Measurements from ENCODE around the gene RHEX.
A peak's percentile ranks its signal among the peaks of the same experiment; 100 is the strongest.

Gene RHEX

DNA sequence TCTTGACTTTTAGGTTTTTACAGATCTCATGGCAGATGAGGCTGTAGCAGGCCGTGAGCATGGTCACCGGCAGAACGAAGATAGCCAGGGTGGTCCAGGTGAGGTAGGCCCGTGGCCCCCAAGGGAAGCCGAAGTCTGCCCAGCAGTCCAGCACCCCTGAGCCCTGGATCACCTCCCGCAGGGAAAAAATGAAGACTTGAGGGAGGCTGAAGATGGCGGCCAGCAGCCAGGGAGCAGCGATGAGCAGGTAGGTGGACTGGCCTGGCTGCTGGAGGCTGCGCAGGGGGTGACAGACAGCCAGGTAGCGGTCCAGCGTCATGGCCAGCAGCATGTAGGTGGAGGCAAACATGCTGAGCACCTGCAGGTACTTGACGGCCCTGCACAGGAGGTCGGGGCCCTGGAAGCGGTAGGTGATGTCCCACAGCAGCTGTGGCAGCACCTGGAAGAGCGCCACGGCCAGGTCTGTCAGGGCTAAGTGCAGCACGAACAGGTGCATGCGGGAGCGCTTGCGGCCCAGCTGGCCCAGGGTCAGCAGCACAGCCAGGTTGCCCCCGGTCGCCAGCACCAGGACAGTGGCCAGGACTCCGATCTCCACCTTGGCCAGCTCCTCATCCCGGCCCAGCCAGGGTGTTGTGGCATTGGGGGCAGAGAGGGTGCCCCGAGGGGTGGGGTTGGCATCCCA, 63.4 kb downstream of the RHEX start:
- no peak for DNase-seq (ENCODE audit: low spot score)

DNA sequence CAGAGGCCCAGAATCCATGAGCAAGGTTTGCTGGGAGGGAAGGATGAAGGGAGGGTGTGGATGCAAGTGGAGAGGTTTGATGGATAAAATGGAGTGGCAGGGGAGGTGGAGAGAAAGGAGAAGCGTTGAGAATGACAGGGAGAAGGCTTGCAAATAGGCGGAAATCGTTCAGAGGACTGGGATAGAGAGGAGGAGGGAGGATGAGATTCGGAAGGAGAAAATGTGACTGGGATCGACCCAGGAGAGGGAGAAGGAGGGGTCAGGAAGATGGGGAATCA, 63.8 kb downstream of the RHEX start:
- DNase-seq (ENCODE audit: low spot score), result no peak

DNA sequence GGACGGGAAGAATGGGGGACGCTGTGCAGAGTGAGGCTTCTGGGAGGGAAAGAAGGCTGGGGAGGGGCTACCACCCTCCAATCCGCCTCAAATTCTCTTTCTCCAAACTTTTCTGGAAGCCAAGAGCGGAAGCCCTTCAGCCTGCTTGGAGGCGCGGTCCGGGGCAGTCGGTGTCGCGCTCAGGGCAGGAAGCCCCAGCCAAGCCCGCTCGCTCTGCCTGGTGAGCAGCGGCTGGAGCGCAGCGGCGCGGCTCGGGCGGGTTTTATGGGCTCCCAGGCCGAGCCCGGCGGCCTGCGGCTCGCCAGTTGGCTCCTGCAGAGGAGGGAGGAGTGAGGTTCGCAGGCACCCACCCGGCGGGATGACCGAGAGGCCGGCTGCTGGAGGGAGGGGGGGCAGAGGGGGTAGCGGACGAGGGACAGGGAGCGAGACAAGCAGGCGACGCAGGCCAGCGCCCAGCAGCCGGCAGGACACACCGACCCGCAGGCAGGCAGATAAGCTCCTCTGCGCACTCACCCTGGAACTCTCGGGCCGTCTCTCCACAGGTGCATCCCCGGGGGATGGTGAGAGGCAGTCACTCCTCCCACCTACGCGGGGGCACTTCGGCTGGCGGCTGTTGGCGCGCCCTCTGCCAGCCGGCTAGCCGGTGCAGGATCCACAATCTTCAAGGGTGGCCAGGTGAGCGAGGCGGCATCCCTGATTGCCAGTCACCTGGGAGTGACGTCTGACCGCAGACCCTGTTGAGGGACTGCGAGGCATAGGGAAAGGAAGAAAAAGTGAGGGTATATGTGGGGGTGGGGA, 64.4 kb downstream of the RHEX start, which contains the start of gene AVPR1B:
Gene AVPR1B, minus strand, starts transcription at position 238 of the 798 bp plus-strand sequence. CDS start 498 bp downstream, outside the sequence.
- DNase-seq (ENCODE audit: low spot score), result no peak

DNA sequence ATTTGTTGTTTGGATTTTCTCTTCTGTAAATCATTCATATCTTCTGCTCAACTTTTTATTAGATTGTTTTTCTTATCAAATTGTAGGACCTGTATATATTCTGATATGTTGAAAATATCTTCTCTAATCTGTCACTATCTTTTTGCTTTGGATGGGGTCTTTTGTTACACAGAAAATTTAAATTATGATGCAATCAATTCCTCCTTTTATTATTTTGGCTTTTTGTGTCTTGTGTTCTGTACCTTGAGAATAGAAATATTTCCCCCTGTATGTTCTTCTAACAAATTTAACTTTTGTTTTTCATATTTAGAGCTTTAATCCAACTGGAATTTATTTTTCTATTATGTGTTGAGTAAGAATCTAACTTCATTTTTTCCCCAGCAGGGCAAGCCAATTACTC, 67.4 kb downstream of the RHEX start:
- DNase-seq (ENCODE audit: low spot score), result no peak

DNA sequence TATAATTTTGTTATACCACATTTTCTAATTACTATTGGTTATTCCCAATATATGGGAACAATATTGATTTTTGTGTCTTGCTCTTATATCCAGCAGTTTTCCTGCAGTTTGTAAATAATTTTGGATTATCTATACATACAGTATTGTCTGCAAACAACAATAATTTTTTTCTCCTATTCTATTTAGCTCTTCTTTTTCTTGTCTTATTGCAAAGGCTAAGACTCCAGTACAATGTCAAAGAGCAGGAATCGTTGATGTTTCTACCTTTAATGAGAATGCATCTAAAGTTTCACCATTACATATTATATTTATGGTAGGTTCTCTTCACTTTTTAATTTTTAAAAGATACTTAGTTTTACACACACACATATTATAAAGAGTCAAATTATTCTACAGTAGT, 68.3 kb downstream of the RHEX start:
- DNase-seq (ENCODE audit: low spot score), result no peak

DNA sequence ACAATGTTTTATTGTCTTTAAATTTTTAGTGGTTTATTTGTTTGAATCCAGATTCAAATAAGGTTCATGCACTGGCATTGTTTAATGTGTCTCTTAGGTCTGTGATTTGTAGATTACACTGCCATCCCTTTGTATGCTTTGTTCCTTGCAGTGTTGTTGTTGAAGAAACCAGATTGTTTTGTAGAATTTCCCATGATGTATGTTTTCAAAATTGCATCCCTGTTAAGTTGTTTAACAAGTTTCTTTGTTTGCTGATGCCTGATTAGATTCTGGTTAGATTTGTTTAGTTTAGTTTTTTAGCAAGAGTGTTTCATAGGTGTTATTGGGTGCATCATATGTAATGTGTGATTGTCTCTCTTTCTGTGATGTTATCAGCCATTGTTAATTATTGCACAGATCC, 69.7 kb downstream of the RHEX start:
- no peak for DNase-seq (ENCODE audit: low spot score)

DNA sequence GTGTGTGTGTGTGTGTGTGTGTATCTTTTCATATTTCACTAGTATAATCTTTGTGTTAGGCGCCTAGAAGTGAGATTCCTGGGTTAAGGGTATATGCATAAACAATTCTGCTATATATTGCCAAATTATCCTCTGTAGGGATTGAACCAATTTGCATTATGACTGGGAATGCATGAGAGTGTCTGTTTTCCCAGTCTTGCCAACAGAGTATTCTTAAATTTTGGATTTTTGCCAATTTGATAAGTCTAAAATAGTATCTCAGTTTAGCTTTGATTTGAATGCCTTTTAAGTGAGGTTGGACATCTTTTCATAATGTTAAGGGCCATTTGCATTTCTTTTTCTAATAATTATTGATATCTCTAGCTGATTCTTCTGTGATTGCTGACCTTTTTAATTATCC, 72.4 kb downstream of the RHEX start:
- DNase-seq (ENCODE audit: low spot score), result no peak

DNA sequence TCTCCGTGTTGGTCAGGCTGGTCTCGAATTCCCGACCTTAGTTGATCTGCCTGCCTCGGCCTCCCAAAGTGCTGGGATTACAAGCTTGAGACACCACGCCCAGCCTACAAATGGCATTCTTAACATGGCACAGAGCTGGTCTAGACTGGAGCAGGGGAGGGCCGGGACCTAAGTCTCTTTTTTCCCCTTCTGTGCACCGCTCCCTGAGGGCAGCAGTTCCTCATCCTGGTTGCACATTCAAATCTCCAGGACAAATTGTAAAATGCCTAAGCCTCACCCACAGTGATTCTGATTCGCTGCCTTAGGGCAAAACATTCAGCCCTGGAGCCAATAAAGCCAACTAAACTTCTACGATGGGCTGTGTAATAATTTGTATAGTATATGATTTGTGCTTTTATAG, 74.4 kb downstream of the RHEX start:
- no peak for DNase-seq (ENCODE audit: low spot score)

DNA sequence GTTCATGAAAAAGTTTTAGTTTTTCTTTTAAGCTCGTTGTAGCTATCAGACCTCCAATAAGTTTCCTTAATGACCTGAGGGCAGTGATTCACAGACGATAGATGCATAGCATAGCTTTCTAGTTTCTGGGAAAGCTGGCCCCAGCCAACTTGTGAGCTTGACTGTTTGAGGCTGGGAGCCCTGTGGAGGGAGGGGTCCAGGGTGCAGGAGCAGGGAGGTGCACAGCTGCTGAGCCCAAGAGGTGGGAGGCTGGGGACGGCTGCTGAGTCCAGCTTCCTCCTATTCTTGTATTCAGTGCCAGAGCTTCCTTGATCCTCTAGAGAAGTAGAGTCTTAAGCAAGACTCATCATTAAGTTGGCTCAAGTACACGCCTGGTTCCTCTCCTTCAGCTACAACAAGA, 75.2 kb downstream of the RHEX start:
- no peak for DNase-seq (ENCODE audit: low spot score)

DNA sequence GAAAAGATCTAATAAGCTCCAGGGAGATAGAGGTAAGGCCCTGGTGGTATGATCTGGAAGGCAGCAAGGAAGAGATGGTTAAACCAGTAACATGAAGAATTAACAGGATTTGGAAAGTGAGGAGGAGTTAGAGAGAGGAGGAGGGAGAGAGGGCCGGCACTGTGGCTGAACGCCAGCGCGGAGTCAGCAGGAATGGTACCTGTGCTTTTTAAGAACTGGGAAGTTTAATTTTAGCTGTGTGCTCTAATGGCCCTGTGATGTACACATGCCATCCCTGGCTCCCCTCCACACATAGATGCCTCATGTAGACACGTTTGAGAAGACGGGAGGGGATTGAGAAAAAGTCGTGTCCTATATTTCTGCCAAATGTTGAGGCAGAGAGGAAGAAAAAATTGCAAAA, 78.1 kb downstream of the RHEX start:
- DNase-seq (ENCODE audit: low spot score), result no peak

DNA sequence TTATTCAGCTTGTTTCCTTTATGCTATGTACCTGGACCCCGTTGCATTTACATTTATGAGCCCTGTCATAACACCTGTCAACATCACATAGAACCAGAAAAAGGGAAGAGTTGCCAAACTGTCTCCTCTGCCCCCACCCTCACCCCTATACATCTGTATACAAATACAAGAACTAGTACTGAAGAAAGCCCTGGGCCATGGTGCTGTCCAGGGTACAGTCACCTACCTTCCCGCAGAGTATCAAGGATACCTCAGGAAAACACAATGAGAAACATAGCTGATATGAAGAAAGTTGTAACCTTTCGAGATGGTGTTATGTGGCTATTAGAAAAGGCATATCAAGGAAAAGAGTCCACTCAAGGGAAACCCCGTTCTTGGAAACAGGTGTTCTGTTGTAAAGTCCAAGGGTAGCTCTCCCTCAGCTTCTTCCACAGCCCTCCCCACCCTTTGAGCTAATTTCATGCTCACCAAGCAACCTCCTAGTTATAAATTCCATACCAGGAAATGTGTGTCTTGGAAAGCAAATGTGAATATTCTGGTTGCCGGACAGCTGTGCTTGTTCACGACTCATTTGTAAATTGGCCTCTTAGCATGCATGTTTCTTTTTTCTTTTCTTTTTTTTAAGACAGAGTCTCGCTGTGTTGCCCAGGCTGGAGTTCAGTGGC, 80.9 kb downstream of the RHEX start:
- DNase-seq (ENCODE audit: low spot score), result no peak

DNA sequence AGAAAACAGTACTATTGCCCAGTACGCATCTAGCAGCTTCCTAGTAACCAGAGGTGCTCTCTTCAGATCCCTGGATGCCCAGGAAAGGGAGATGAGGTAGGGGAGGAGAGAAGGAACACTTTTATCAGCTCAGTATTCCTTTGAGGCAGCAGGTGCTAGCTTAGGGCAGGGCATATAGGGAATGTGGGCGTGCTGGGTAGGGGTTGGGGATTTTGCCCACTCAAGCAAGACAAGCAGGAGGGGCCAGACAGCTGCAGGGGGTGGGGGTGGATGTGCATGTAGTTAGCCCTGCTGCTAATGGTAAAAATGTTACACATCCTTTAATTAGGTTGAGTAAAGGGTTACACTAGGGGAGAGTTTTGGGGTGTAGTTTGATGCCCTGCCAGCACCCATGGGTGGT, 82.3 kb downstream of the RHEX start:
- no peak for DNase-seq (ENCODE audit: low spot score)

DNA sequence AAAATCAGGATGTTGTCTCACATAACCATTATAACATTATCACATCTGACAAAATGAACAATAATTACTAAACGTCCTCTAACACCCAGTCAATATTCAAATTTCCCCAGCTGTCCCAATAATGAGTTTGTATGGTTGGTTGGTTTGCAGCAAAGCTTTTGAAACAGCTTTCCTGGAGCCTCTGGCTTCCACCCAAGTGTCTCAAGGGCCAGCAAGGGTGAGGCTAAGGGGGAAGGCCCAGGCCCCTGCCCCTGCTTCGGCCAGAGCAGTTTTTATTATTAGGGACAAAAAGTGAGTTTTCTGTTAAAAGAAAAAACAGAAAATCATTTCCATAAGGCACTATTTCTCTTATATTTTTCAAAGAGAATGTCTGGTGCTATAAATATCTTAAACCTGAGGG, 83.3 kb downstream of the RHEX start:
- no peak for DNase-seq (ENCODE audit: low spot score)

DNA sequence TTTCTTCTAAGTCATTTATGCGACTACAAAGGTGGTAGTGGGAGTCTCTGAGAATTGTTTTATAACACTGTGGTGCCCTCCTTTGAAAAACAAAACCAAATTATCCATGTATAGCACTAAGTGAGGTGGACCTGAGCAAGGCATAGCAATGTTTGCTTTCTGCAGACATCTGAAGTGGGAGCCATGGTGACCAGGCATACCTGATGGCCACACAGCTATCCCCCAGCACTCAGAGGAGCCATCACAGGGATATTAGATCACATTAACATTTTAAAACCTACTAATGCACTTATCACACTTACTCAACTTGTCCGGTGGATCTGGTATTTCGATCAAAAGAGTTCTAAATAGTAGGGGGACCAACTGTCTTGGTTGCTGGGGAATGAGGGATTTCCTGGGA, 89.0 kb downstream of the RHEX start:
- DNase-seq (ENCODE audit: low spot score), result no peak

DNA sequence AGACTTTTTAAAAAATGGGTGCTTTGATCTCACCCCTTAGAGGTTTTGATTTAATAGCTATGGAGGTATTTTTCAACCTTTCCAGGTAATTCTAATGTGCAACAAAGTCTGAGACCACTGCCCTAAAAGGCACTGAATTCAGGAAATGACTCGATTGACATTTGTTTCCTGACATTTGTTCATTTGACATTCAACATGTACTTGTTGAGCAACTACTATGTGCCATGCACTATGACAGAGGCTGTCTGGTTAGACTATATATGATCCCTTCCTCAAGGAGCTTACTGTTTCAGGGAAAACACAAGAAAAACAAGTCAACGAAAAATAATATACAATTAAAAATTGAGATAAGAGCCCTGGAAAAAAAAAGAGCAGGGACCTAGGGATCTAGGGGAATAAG, 89.8 kb downstream of the RHEX start:
- no peak for DNase-seq (ENCODE audit: low spot score)

DNA sequence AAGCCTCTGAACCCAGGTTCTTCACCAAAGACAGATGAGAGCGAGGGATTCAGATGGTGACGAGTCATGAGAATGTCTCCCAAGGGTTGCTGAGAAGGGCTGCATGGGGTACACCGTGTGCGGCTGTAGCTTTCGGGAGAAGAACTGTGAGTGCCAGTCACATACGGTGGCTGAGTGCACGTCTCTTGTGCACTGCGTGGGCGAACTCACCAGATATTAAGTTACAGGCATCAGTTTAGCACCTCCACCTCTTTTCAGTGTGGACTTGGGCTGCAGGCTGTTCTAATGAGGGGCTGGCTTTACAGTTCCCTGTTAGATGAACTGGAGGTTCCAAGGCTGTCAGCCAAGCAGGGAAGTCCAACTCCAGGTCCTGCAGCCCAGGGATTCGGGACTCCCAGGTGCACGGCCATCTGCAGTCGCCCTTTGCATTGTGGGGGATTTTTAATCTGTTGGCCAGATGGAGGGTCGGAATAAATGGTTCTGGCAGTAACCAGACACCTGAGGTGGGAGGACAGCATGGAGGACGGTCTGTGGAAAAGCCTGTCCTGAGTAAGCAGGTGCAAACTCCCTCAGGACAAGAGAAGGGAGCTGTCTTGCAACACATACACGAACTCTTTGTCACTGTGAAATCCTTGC, 90.7 kb downstream of the RHEX start:
- DNase-seq (ENCODE audit: low spot score), result peak; percentile 32

DNA sequence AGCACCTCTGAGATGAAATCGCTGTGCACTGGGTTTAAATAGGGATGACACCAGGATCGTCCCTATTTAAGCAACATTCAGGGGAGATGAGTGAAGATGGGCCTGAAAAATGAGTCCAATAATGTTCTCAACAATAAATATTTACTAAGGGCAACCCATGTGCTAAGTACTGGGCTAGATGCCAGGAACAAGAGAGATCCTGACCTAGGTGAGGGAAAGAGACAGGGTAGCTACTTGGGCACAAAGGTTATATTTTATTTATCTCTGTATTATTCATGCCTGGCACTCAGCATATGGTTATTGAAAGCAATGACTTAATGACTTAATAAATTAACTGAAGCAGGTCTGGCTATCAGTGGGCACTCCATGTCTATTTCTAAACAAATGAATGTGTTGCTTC, 91.6 kb downstream of the RHEX start:
- DNase-seq (ENCODE audit: low spot score), result no peak

DNA sequence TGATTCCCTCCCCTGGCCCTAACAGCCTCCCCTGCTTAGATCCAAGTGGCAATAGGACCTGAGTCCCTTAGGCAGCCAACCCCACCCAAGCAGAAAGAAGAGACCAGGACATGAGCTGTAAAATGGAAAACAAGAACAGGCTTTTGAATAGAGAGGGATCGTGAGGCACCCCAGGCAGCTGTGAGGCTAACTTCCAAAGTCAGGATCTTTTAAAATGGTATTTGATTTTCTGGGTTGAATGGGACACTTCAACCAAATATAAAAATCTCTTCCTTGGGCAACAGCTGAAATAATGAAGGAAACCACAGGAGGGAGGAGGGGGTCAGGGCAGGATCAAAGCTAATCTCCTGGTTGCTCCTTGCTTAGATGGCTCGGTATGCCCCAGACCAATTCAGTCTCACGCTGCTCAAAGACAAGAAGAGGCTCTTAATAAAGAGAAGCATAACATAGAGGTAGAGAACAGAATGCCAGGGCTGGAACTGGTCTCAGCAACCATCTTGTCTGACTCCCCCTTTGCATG, 92.9 kb downstream of the RHEX start:
- DNase-seq (ENCODE audit: low spot score), result no peak

Measured in SK-N-DZ (cell line).